Transverse colon (tissue), 3 donors: ENCODE data around the gene BARD1.

Experiments used
- CTCF ChIP-seq, 5 experiments: fragments of 200-600 bp in 3 of 5; fragments of 450-650 bp in 2 of 5; sonication (generic) in 3 of 5; IDR thresholded peaks; 1 replicate in 2 of 5; 2 replicates in 3 of 5; pipeline ENCODE4 v1.5.1; 2016 to 2017; ENCODE audit warnings: antibody characterized with exemption in 5 of 5, inconsistent platforms in 3 of 5, mild to moderate bottlenecking in 2 of 5, moderate library complexity in 1 of 5
- EP300 ChIP-seq: sonication (generic); formaldehyde crosslinking; IDR thresholded peaks from one replicate; pipeline ENCODE4 v1.6.1; 2017; ENCODE audit warnings: antibody characterized with exemption, low read depth

DNA sequence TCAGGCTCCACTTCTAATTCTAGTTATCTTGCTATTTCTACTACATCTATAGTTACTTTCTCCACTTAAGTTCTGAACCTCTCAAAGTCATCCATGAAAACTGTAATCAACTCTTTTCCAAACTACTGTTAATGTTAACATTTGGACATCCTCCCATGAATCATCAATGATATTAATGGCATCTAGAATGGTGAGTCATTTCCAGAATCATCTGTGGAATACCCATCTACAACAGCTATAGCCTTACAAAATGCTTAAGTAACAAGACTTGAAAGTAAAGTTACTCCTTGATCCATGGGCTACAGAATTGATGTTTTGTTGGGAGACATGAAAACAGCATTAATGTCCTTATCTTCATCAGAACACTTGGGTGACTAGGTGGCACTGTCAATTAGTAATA, 35.4 kb downstream of the BARD1 start:
- TF ChIP-seq CTCF (IDR thresholded peaks at IDR 0.05) = no peak
- TF ChIP-seq EP300 = no peak
